ENCODE measurements around the gene TREM2.

The TREM2 gene

GRCh38 chr6:41200296-41200900, 37.5 kb upstream of the TREM2 start:
- peaks cover 43% of the 10 kb centered on the region for H3K4me1 ChIP-seq (ENCODE audit: control insufficient read depth, low read length)
- no peaks in the 10 kb centered on the region for H3K27me3 ChIP-seq (ENCODE audit: control insufficient read depth, low read length)
- peak overlapping the region; percentile 84 for H3K4me2 ChIP-seq (ENCODE audit: low read length)
- TF ChIP-seq CTCF (IDR thresholded peaks at IDR 0.05; ENCODE audit: low read depth, low read length, poor library complexity, severe bottlenecking) (no peak), EZH2phosphoT487 (IDR thresholded peaks at IDR 0.05; ENCODE audit: borderline replicate concordance, low read length) (no peak)
- H3K9me3 ChIP-seq (ENCODE audit: control insufficient read depth, insufficient read depth, low read length) = no peaks in the 10 kb centered on the region
- H3K4me3 ChIP-seq (ENCODE audit: low read length) = peak overlapping the region; percentile 54
- peaks cover 25% of the 10 kb centered on the region for H3F3A ChIP-seq (ENCODE audit: control insufficient read depth, insufficient read depth)
- peak overlapping the region; percentile 92 for H3K27ac ChIP-seq (ENCODE audit: low read depth, low read length)
- no peaks in the 10 kb centered on the region for H3K79me2 ChIP-seq (ENCODE audit: control insufficient read depth, low read length)
- H3K36me3 ChIP-seq (ENCODE audit: control insufficient read depth, low read length) = no peaks in the 10 kb centered on the region
- no peaks in the 10 kb centered on the region for H3K9me2 ChIP-seq (replicated peaks; ENCODE audit: control insufficient read depth, low read length)
- H4K20me1 ChIP-seq (ENCODE audit: control insufficient read depth, insufficient read depth, low read depth, low read length) = no peaks in the 10 kb centered on the region

- H3K79me2 ChIP-seq (ENCODE audit: control insufficient read depth, low read length) = no peaks in the 10 kb centered on the region
- no peaks in the 10 kb centered on the region for H3K27me3 ChIP-seq (ENCODE audit: control insufficient read depth, low read length)
- H3K9me3 ChIP-seq (ENCODE audit: control insufficient read depth, insufficient read depth, low read length) = no peaks in the 10 kb centered on the region
- H4K20me1 ChIP-seq (ENCODE audit: control insufficient read depth, insufficient read depth, low read depth, low read length) = no peaks in the 10 kb centered on the region
- peaks cover 43% of the 10 kb centered on the region for H3K4me1 ChIP-seq (ENCODE audit: control insufficient read depth, low read length)
- H3K4me3 ChIP-seq (ENCODE audit: low read length) = peak overlapping the region; percentile 54
- TF ChIP-seq CTCF (IDR thresholded peaks at IDR 0.05; ENCODE audit: low read depth, low read length, poor library complexity, severe bottlenecking) (no peak), EZH2phosphoT487 (IDR thresholded peaks at IDR 0.05; ENCODE audit: borderline replicate concordance, low read length) (no peak)
- H3K9me2 ChIP-seq (replicated peaks; ENCODE audit: control insufficient read depth, low read length) = no peaks in the 10 kb centered on the region
- H3K4me2 ChIP-seq (ENCODE audit: low read length) = peak overlapping the region; percentile 84
- H3K27ac ChIP-seq (ENCODE audit: low read depth, low read length) = peak overlapping the region; percentile 92
- H3K36me3 ChIP-seq (ENCODE audit: control insufficient read depth, low read length) = no peaks in the 10 kb centered on the region
- peaks cover 25% of the 10 kb centered on the region for H3F3A ChIP-seq (ENCODE audit: control insufficient read depth, insufficient read depth)
These were observed 36.8 kb upstream of the TREM2 start for GRCh38 chr6:41199552-41200246.

DNA sequence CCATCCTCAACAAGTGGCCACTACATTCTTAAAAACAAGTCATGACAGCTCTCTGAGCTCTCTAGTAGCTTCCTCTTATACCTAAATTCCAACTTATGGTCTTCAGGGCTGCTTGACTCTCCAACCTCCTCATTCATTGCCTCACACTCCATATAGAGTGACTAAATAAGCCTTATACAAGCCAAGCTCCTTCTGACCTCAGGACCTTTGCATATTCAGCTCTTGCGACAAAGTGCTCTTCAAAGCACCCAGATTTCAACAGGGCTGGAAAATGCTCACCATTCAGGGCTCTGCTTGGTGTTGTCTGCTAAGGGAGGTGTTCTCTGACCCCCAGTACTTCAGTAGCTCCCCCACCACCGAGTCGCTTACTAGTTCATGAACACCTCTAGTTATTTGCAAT, 34.3 kb upstream of the TREM2 start:
- H3K27me3 ChIP-seq (ENCODE audit: control insufficient read depth, low read length) = no peaks in the 10 kb centered on the region
- no peak overlapping the region for H3K4me3 ChIP-seq (ENCODE audit: low read length)
- H3K27ac ChIP-seq (ENCODE audit: low read depth, low read length) = no peak overlapping the region
- H3K9me3 ChIP-seq (ENCODE audit: control insufficient read depth, insufficient read depth, low read length) = no peaks in the 10 kb centered on the region
- H3K36me3 ChIP-seq (ENCODE audit: control insufficient read depth, low read length) = no peaks in the 10 kb centered on the region
- H3F3A ChIP-seq (ENCODE audit: control insufficient read depth, insufficient read depth) = peaks cover 23% of the 10 kb centered on the region
- no peak overlapping the region for H3K4me2 ChIP-seq (ENCODE audit: low read length)
- no peaks in the 10 kb centered on the region for H3K9me2 ChIP-seq (replicated peaks; ENCODE audit: control insufficient read depth, low read length)
- H3K4me1 ChIP-seq (ENCODE audit: control insufficient read depth, low read length) = peaks cover 34% of the 10 kb centered on the region
- TF ChIP-seq EZH2phosphoT487 (IDR thresholded peaks at IDR 0.05; ENCODE audit: borderline replicate concordance, low read length) (no peak), CTCF (IDR thresholded peaks at IDR 0.05; ENCODE audit: low read depth, low read length, poor library complexity, severe bottlenecking) (no peak)
- no peaks in the 10 kb centered on the region for H4K20me1 ChIP-seq (ENCODE audit: control insufficient read depth, insufficient read depth, low read depth, low read length)
- H3K79me2 ChIP-seq (ENCODE audit: control insufficient read depth, low read length) = no peaks in the 10 kb centered on the region
